Keratinocyte (primary cell): ENCODE measurements around the gene ADH7.

Experiments used
- EZH2 ChIP-seq: IDR thresholded peaks from one replicate; pipeline ENCODE4 v1.6.1; 2012; ENCODE audit warnings: inconsistent platforms, mild to moderate bottlenecking, low read length, moderate library complexity
- TF ChIP-seq, protein P1 (sequence below), 3 experiments: IDR thresholded peaks in 1 of 3; conservative IDR thresholded peaks in 1 of 3; optimal IDR thresholded peaks in 1 of 3; 2 replicates in 2 of 3; 3 replicates in 1 of 3; pipeline versions ENCODE3 to v1.5.1; 2011; ENCODE audit warnings: low read length in 3 of 3, mild to moderate bottlenecking in 3 of 3, moderate library complexity in 2 of 3, control low read depth in 1 of 3, inconsistent platforms in 1 of 3; ENCODE audit not compliant: insufficient read depth in 2 of 3; ENCODE audit errors: extremely low read depth in 1 of 3

DNA sequence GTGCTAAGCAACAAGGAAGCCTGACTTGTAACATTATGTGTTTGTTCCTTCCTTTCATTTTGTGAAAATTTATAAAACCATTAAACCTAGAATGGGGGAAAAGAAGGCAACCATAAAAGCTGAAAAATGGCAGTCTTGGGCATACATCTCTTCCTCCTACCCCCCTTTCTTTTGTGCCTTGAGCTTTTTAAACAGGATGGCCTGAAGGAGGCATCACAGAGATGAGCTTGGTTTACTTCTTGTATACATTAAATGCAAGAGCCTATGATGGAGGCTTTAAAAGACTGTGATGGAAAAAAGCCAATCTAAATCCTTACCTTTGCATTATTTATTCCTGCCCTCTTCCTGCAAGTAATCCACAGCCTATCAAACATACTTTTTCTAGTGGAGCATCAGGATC lies 36.2 kb upstream of the ADH7 start:
- TF ChIP-seq, protein P1, sequence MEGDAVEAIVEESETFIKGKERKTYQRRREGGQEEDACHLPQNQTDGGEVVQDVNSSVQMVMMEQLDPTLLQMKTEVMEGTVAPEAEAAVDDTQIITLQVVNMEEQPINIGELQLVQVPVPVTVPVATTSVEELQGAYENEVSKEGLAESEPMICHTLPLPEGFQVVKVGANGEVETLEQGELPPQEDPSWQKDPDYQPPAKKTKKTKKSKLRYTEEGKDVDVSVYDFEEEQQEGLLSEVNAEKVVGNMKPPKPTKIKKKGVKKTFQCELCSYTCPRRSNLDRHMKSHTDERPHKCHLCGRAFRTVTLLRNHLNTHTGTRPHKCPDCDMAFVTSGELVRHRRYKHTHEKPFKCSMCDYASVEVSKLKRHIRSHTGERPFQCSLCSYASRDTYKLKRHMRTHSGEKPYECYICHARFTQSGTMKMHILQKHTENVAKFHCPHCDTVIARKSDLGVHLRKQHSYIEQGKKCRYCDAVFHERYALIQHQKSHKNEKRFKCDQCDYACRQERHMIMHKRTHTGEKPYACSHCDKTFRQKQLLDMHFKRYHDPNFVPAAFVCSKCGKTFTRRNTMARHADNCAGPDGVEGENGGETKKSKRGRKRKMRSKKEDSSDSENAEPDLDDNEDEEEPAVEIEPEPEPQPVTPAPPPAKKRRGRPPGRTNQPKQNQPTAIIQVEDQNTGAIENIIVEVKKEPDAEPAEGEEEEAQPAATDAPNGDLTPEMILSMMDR (optimal IDR thresholded peaks at IDR 0.05 in 1 of 3, IDR thresholded peaks at IDR 0.05 in 1 of 3, conservative IDR thresholded peaks at IDR 0.05 in 1 of 3; ENCODE audit: extremely low read depth in 1 of 3, insufficient read depth in 2 of 3, low read length in 3 of 3), result no peak
- TF ChIP-seq EZH2, result no peak
